ENCODE results near the gene PDCD10.
A peak's percentile ranks its signal among the peaks of the same experiment; 100 is the strongest.

The PDCD10 gene

GRCh38 chr3:167712445-167712844, 22.2 kb downstream of the PDCD10 start:
- CTCF ChIA-PET: interaction anchor here (0.7 to 0.8 kb wide), 2 partner anchors 170 to 454 kb away, joined by 5 read pairs; no protein-coding TSS in a partner anchor
- Histone ChIP-seq H3K27ac (ENCODE audit: extremely low read depth, low read depth, low read length) (no peak overlapping the region), H3K4me3 (ENCODE audit: low read depth, low read length) (no peak overlapping the region), H3K4me1 (ENCODE audit: control insufficient read depth, insufficient read depth, low read length) (no peaks in the 10 kb centered on the region), H3K9me3 (ENCODE audit: control insufficient read depth, insufficient read depth, low read depth, low read length) (no peaks in the 10 kb centered on the region), H3K36me3 (ENCODE audit: control insufficient read depth in 2 of 2, insufficient read depth in 1 of 2, low read length in 2 of 2) (peaks cover 0 to 39% of the 10 kb centered on the region in 2 experiments; a peak in 1 of 3 replicates)
- peak; percentile 76 for TF ChIP-seq SCRT1 (tag by site-specific recombination; IDR thresholded peaks at IDR 0.05; ENCODE audit: borderline replicate concordance)
- TF ChIP-seq ZNF433 (tag by site-specific recombination; IDR thresholded peaks at IDR 0.05; ENCODE audit: low read depth): no peak
- no peak for TF ChIP-seq ZNF169 (tag by site-specific recombination; IDR thresholded peaks at IDR 0.05)
- no peak for TF ChIP-seq ZNF350 (tag by site-specific recombination; IDR thresholded peaks at IDR 0.05)
- TF ChIP-seq SCRT2 (tag by site-specific recombination; IDR thresholded peaks at IDR 0.05): peak; percentile 84
- POLR2A ChIA-PET: no interaction called here

GRCh38 chr3:167711439-167711838, 23.3 kb downstream of the PDCD10 start:
- Histone ChIP-seq H3K9me3 (ENCODE audit: control insufficient read depth, insufficient read depth, low read depth, low read length) (no peaks in the 10 kb centered on the region), H3K36me3 (ENCODE audit: control insufficient read depth in 2 of 2, insufficient read depth in 1 of 2, low read length in 2 of 2) (peaks cover 0 to 35% of the 10 kb centered on the region in 2 experiments; a peak in 1 of 3 replicates), H3K4me3 (ENCODE audit: low read depth, low read length) (no peak overlapping the region), H3K4me1 (ENCODE audit: control insufficient read depth, insufficient read depth, low read length) (no peaks in the 10 kb centered on the region), H3K27ac (ENCODE audit: extremely low read depth, low read depth, low read length) (no peak overlapping the region)
- POLR2A ChIA-PET: no interaction called here
- TF ChIP-seq ZNF658 (tag by site-specific recombination; IDR thresholded peaks at IDR 0.05) (no peak), ZNF610 (tag by site-specific recombination; IDR thresholded peaks at IDR 0.05; ENCODE audit: borderline replicate concordance) (no peak), ZNF157 (tag by site-specific recombination; IDR thresholded peaks at IDR 0.05) (no peak), KLF8 (tag by site-specific recombination; IDR thresholded peaks at IDR 0.05) (no peak), ZNF629 (tag by site-specific recombination; IDR thresholded peaks at IDR 0.05) (no peak), ZNF571 (tag by site-specific recombination; IDR thresholded peaks at IDR 0.05) (no peak), ZBTB8A (tag by site-specific recombination; IDR thresholded peaks at IDR 0.05) (no peak), ZNF138 (tag by site-specific recombination; IDR thresholded peaks at IDR 0.05; ENCODE audit: borderline replicate concordance) (no peak), ZNF830 (tag by site-specific recombination; IDR thresholded peaks at IDR 0.05; ENCODE audit: low read depth) (no peak), SP7 (tag by site-specific recombination; IDR thresholded peaks at IDR 0.05) (no peak), ZNF19 (tag by site-specific recombination; IDR thresholded peaks at IDR 0.05; ENCODE audit: low read depth) (no peak), ZNF37A (tag by site-specific recombination; IDR thresholded peaks at IDR 0.05) (no peak), ZNF530 (tag by site-specific recombination; IDR thresholded peaks at IDR 0.05; ENCODE audit: low read depth) (no peak), ZSCAN30 (tag by site-specific recombination; IDR thresholded peaks at IDR 0.05) (no peak), ZNF558 (tag by site-specific recombination; IDR thresholded peaks at IDR 0.05) (no peak)
- TF ChIP-seq, protein P1, sequence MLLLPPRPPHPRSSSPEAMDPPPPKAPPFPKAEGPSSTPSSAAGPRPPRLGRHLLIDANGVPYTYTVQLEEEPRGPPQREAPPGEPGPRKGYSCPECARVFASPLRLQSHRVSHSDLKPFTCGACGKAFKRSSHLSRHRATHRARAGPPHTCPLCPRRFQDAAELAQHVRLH (tag by site-specific recombination; IDR thresholded peaks at IDR 0.05): no peak
- CTCF ChIA-PET: interaction anchor here (0.6 to 0.8 kb wide), 2 partner anchors 27 to 171 kb away, joined by 3 to 5 read pairs; no protein-coding TSS in a partner anchor

- Histone ChIP-seq H3K4me1 (ENCODE audit: control insufficient read depth, insufficient read depth, low read length) (no peaks in the 10 kb centered on the region), H3K27ac (ENCODE audit: extremely low read depth, low read depth, low read length) (no peak overlapping the region), H3K36me3 (ENCODE audit: control insufficient read depth in 2 of 2, insufficient read depth in 1 of 2, low read length in 2 of 2) (peaks cover 0 to 34% of the 10 kb centered on the region in 2 experiments; a peak in 1 of 3 replicates), H3K9me3 (ENCODE audit: control insufficient read depth, insufficient read depth, low read depth, low read length) (no peaks in the 10 kb centered on the region), H3K4me3 (ENCODE audit: low read depth, low read length) (no peak overlapping the region)
- POLR2A ChIA-PET: no interaction called here
- CTCF ChIA-PET: no interaction called here
- no peak for TF ChIP-seq ZNF138 (tag by site-specific recombination; IDR thresholded peaks at IDR 0.05; ENCODE audit: borderline replicate concordance)
- TF ChIP-seq ZBTB48 (tag by site-specific recombination; IDR thresholded peaks at IDR 0.05): no peak
- TF ChIP-seq ZNF768 (tag by site-specific recombination; IDR thresholded peaks at IDR 0.05): no peak
- no peak for TF ChIP-seq ZEB2 (tag by site-specific recombination; IDR thresholded peaks at IDR 0.05)
- TF ChIP-seq ZNF341 (tag by site-specific recombination; IDR thresholded peaks at IDR 0.05; ENCODE audit: low read depth): no peak
- no peak for TF ChIP-seq WT1 (tag by site-specific recombination; IDR thresholded peaks at IDR 0.05)
- TF ChIP-seq ZFP3 (tag by site-specific recombination; IDR thresholded peaks at IDR 0.05; ENCODE audit: low read depth): no peak
- TF ChIP-seq ZNF423 (tag by site-specific recombination; IDR thresholded peaks at IDR 0.05): no peak
- no peak for TF ChIP-seq ZNF175 (tag by site-specific recombination; IDR thresholded peaks at IDR 0.05)
- no peak for TF ChIP-seq ZBTB6 (tag by site-specific recombination; IDR thresholded peaks at IDR 0.05)
- TF ChIP-seq, protein P2, sequence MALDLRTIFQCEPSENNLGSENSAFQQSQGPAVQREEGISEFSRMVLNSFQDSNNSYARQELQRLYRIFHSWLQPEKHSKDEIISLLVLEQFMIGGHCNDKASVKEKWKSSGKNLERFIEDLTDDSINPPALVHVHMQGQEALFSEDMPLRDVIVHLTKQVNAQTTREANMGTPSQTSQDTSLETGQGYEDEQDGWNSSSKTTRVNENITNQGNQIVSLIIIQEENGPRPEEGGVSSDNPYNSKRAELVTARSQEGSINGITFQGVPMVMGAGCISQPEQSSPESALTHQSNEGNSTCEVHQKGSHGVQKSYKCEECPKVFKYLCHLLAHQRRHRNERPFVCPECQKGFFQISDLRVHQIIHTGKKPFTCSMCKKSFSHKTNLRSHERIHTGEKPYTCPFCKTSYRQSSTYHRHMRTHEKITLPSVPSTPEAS (tag by site-specific recombination; IDR thresholded peaks at IDR 0.05): no peak
- no peak for TF ChIP-seq ZNF121 (tag by site-specific recombination; IDR thresholded peaks at IDR 0.05)
- TF ChIP-seq ZNF521 (tag by site-specific recombination; IDR thresholded peaks at IDR 0.05): no peak
- no peak for TF ChIP-seq KLF7 (tag by site-specific recombination; IDR thresholded peaks at IDR 0.05; ENCODE audit: borderline replicate concordance)
Observed at GRCh38 chr3:167710552-167710951, 24.1 kb downstream of the PDCD10 start.
